ENCODE measurements around the gene SLC30A4.
A peak's percentile ranks its signal among the peaks of the same experiment; 100 is the strongest.

SLC30A4 gene

GRCh38 chr15:45449916-45450867 lies 72.4 kb downstream of the SLC30A4 start:
- no peak for DNase-seq (ENCODE audit: low spot score)

GRCh38 chr15:45449395-45449794 lies 73.2 kb downstream of the SLC30A4 start:
- no peak for DNase-seq (ENCODE audit: low spot score)

GRCh38 chr15:45448066-45448915 lies 74.3 kb downstream of the SLC30A4 start:
- DNase-seq (ENCODE audit: low spot score), result no peak

DNA sequence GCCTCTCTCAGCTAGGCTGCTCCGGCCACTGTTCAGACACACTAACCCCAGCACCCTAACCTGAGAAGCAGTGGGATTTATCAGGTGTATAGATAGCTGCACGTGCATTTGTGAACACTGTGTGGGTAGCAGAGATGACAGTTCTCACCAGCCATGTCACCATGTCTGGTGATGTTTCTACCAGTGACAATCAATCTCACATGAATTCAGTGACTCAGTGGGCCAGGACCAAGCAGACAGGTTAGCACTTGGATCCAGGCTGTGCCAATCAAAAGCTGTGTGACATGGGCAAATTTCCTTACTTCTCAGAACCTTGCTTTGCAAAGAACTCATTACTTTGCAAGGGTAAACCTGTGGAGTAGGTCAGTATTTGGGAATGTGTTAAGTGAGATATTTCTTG lies 78.9 kb downstream of the SLC30A4 start:
- no peak for DNase-seq (ENCODE audit: low spot score)

DNA sequence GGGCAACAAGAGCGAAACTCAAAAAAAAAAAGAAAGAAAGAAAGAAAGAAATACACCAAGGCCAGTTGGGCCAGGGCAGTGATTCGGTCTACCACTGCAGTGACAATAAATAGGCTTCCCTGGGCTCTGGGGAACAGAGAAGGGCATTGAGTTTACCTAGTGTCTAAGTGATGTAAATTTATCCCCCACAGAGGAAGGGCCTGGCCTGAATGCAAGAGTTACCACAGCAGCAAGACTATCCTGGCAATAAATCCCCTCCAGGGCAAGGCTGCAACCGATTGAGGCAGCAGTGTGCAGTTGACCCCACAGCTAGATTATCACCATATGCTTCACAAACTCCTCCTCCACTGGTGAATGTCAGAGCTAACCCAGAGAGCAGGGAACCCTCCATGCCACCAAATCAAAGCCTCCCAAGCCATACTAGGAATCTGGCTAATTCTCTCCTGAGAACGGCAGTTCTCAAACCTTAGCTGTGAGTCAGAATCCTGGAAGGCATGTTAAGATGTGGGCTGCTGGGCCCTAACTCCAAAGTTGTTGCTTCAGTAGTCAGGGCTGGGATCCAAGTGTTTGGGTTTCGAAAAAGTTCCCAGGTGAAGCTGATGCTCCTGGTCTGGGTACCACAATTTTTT lies 79.9 kb downstream of the SLC30A4 start:
- peak; percentile 73 for DNase-seq (ENCODE audit: low spot score)

DNA sequence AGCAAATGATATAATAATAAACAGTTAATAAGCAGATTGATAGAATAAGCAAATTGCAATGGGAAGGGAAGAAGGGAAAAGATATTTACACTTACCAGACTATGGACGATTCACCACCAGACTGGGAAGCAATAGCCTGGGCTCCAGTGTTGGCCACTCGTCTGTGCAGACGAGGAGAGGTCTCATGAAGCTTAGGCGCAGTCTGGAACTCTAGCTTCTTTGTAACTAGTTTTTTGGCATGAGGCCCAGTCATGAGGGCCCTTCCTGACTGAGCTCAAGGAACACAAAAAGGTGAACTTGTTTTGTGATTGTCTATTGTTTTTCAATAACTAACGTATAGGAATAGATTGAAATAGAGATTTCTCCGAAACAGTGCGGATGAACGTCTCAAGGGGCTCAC lies 80.9 kb downstream of the SLC30A4 start:
- no peak for DNase-seq (ENCODE audit: low spot score)

DNA sequence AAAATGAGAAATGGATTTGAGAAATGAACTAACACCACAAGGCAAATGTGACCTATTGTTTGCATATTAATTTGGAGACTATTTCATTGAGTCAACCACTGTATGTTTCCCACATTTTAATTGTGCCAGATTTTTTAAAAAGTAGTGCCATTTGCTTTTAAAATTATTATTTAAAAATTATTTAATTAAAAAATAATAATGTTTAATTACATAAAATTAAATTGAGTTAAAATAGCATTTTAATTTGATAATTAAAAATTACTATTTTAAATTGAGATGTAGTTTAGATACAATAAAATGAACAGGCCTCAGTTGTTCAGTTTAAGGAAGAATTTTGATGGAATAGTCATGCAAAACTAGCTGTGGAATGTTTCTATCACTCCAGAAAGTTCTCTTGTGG lies 81.5 kb downstream of the SLC30A4 start:
- DNase-seq (ENCODE audit: low spot score), result no peak

- DNase-seq (ENCODE audit: low spot score), result no peak
Observed at GRCh38 chr15:45439521-45440260, 82.9 kb downstream of the SLC30A4 start.

DNA sequence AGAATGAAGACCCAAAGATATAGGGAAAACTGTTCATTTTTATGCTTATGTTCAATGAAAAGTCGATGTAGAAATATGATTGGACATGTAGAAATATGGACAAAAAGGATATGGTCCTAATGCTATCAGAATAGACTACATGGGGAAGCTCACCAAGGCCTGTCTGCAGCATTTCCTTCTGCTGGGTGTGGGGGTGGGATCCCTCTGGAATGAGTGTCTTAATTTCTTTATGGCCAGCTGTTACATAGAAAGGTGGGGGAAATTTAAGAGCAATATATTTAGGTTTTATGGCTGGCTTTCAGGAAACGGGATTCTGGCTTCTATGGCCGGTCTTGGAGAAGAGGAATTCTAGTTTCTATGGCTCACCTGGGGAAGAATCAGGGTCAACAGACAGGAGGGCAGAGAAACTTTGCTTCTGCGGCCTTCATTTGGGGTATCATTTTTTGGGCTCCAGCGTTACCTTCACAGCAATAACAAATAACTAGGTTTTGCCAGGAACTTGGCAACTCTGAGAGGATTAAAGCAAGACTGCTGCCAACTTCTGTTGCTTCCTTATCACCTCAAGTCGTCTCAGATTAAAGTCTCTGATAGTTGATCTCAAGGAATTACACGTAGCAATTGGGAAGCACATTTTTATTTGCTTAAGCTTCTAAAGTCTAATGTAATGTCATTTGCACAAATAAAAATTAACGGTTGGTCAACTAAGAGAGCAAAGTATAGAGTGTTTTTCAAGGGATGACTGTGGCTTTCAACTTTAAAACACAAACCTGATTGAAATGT lies 87.2 kb downstream of the SLC30A4 start:
- no peak for DNase-seq (ENCODE audit: low spot score)

DNA sequence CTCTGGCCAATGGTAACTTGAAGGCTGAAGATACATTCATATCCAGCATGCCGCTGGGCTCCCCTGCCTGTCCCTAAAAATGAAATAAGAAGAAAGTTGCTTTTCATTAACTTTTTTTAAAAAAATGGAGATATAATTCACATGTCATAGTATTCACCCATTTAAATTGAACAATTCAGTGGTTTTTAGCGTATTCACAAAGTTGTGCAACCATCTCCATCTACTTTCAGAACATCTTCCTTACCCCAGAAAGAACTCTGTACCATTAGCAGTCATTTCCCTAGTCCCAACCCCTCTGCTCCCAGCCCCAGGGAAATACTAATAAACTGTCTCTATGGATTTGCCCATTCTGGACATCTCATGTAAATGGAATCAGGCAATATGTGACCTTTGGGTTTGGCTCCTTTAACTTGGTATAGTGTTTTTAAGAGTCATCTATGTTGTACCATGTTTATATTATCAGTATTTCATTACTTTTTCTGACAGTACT lies 88.4 kb downstream of the SLC30A4 start:
- DNase-seq (ENCODE audit: low spot score), result no peak

DNA sequence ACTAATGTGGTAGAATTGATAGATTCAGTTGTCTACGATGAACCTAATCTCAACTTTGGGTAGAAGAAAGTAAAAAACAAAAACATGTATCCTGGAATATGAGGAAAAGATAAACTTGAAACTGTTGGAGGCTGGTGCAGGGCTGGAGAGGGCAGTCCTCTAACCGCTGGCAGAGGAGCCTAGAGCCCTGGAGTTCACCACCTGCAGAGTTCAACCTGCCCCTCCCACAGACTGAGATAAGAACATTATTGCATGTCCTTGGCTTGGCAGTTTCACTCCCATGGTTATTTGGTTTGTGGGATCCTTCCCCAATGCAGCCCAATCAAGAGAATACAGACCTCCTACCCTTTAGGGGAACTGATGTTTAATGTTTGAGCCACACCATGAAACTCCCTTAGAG lies 91.0 kb downstream of the SLC30A4 start:
- DNase-seq (ENCODE audit: low spot score), result no peak

DNA sequence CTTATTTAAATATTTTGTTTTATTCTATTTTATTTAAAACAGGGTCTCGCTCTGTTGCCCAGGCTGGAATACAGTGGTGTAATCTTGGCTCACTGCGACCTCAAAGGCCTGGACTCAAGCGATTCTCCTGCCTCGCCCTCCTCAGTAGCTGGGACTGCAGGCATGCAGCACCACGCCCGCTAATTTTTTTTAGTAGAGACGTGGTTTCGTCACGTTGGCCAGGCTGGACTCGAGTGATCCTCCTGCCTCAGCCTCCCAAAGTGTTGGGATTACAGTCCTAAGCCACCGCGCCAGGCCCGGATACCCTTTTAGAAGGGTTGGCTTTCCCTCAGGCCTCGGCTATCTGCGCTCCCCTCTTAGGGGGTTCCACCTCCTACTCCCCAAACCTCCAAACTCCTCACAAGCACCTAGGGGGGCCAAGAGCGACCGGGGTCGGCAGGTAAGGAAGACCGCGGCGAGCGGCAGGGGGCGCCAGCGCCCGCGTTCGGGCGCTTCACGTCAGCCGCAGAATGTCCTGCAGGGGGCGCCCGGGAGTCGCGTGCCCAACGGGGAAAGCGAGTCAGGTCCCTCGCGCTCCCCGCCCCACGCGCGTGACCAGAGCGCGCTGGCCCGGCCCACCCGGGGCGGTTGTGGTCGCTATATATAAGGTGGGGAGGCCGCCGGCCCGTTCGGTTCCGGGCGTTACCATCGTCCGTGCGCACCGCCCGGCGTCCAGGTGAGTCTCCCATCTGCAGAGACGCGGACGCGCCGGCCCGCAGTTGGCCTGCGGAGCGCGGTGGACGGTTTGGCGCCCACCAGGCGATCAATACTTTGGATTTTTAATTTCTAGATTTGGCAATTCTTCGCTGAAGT lies 92.4 kb downstream of the SLC30A4 start:
- DNase-seq (ENCODE audit: low spot score), result peak; percentile 91
